SK-N-SH (cell line): ENCODE data around the gene LRATD1. TPM values are rescaled to one million over a fixed set of nuclear protein-coding genes. Genes with fewer than 3 reads are reported as not detected.

Experiments used
- CTCF ChIA-PET: fragments of 300-600, 350-600 bp; formaldehyde crosslinking; extraction: SDS; loops from one replicate; lab custom pipeline; 2021; lab: Yijun Ruan, JAX
- POLR2A ChIA-PET: fragments of 350-600 bp; sonication (Branson Sonifier 250); formaldehyde crosslinking; extraction: SDS; loops from one replicate; lab custom pipeline; 2020; ENCODE audit warnings: antibody characterized with exemption, inconsistent platforms; lab: Yijun Ruan, JAX
- DNase-seq: peaks from one replicate; pipeline ENCODE4 v3.0.0; 2012
- H2AFZ ChIP-seq: fragments of 200-600 bp; sonication (generic); 2 replicates; pipeline ENCODE4 v1.8.1; 2016; ENCODE audit warnings: antibody characterized with exemption, mild to moderate bottlenecking, low read depth
- H3F3A ChIP-seq: fragments of 200-600 bp; sonication (generic); replicated peaks from 2 replicates; pipeline ENCODE3; 2016; ENCODE audit warnings: antibody characterized with exemption, mild to moderate bottlenecking; ENCODE audit not compliant: insufficient read depth
- H3K27ac ChIP-seq, 2 experiments: fragments of 200-500 bp in 1 of 2; fragments of 200-600 bp in 1 of 2; sonication (Bioruptor generic) in 1 of 2; sonication (generic), shearing (Covaris generic) in 1 of 2; 2 replicates each; pipeline versions ENCODE4 v1.5.1 to v1.6.1; 2014 to 2016; ENCODE audit warnings: low read depth in 2 of 2, inconsistent platforms in 1 of 2, low read length in 1 of 2, mild to moderate bottlenecking in 1 of 2, mixed read lengths in 1 of 2
- H3K27me3 ChIP-seq: fragments of 200-600 bp; sonication (generic), shearing (Covaris generic); 2 replicates; pipeline ENCODE4 v1.6.1; 2016; ENCODE audit warnings: mixed run types; ENCODE audit not compliant: insufficient read depth
- H3K36me3 ChIP-seq, 2 experiments: fragments of 200-500 bp in 1 of 2; fragments of 200-600 bp in 1 of 2; sonication (Bioruptor generic) in 1 of 2; sonication (generic) in 1 of 2; replicated peaks in 1 of 2; 2 replicates each; pipeline versions ENCODE3 to v1.5.1; 2014 to 2016; ENCODE audit warnings: low read length in 1 of 2, mild to moderate bottlenecking in 1 of 2; ENCODE audit not compliant: insufficient read depth in 2 of 2, control insufficient read depth in 1 of 2
- H3K4me1 ChIP-seq, 2 experiments: fragments of 200-500 bp in 1 of 2; fragments of 200-600 bp in 1 of 2; sonication (Bioruptor generic) in 1 of 2; sonication (generic), shearing (Covaris generic) in 1 of 2; 2 replicates each; pipeline versions ENCODE4 v1.5.1 to v1.6.1; 2014 to 2016; ENCODE audit warnings: low read depth in 1 of 2, low read length in 1 of 2, mixed run types in 1 of 2; ENCODE audit not compliant: insufficient read depth in 2 of 2, control insufficient read depth in 1 of 2
- H3K4me2 ChIP-seq: fragments of 200-600 bp; sonication (generic), shearing (Covaris generic); 2 replicates; pipeline ENCODE4 v1.6.1; 2017; ENCODE audit warnings: mixed run types
- H3K4me3 ChIP-seq, 2 experiments: fragments of 200-500 bp in 1 of 2; fragments of 200-600 bp in 1 of 2; sonication (Bioruptor generic) in 1 of 2; sonication (generic), shearing (Covaris generic) in 1 of 2; 2 replicates each; pipeline versions ENCODE4 v1.5.1 to v1.8.1; 2014 to 2016; ENCODE audit warnings: low read depth in 2 of 2, inconsistent platforms in 1 of 2, low read length in 1 of 2, mild to moderate bottlenecking in 1 of 2, mixed read lengths in 1 of 2, moderate library complexity in 1 of 2
- H3K79me2 ChIP-seq: fragments of 200-600 bp; sonication (generic); 2 replicates; pipeline ENCODE4 v1.8.1; 2017; ENCODE audit warnings: mild to moderate bottlenecking; ENCODE audit not compliant: insufficient read depth
- H3K9ac ChIP-seq: fragments of 200-600 bp; sonication (generic); 2 replicates; pipeline ENCODE4 v1.6.1; 2017; ENCODE audit warnings: mixed run types
- H3K9me2 ChIP-seq: fragments of 200-600 bp; sonication (generic); 2 replicates; pipeline ENCODE4 v1.6.1; 2017; ENCODE audit warnings: mixed run types
- H3K9me3 ChIP-seq: fragments of 200-600 bp; sonication (generic); 2 replicates; pipeline ENCODE4 v1.6.1; 2017; ENCODE audit warnings: mixed run types, mild to moderate bottlenecking, moderate library complexity
- H4K20me1 ChIP-seq: fragments of 200-600 bp; sonication (generic); 2 replicates; pipeline ENCODE4 v1.6.1; 2017; ENCODE audit warnings: mild to moderate bottlenecking, mixed run types; ENCODE audit not compliant: insufficient read depth
- CHD2 ChIP-seq: fragments of 150-350 bp; IDR thresholded peaks from 2 replicates; pipeline ENCODE4 v1.6.1; 2018; ENCODE audit warnings: low read length; ENCODE audit not compliant: partially characterized antibody
- ELF1 ChIP-seq: IDR thresholded peaks from 2 replicates; pipeline ENCODE4 v1.4.0; 2012
- EP300 ChIP-seq, 2 experiments: IDR thresholded peaks; 2 replicates each; pipeline versions ENCODE4 v1.4.0 to v1.6.1; 2012; ENCODE audit warnings: borderline replicate concordance in 1 of 2, low read depth in 1 of 2, low read length in 1 of 2
- FOXJ3 ChIP-seq: sonication (generic); formaldehyde crosslinking; IDR thresholded peaks from 2 replicates; pipeline ENCODE4 v1.5.1; 2020; ENCODE audit warnings: mild to moderate bottlenecking, missing genetic modification reagents
- GABPA ChIP-seq: IDR thresholded peaks from 2 replicates; pipeline ENCODE4 v1.4.0; 2012; ENCODE audit warnings: low read depth, mild to moderate bottlenecking
- JUND ChIP-seq: IDR thresholded peaks from 2 replicates; pipeline ENCODE4 v1.4.0; 2012
- RCOR1 ChIP-seq: fragments of 150-350 bp; IDR thresholded peaks from 2 replicates; pipeline ENCODE4 v1.6.1; 2017; ENCODE audit warnings: antibody characterized with exemption, low read length
- RXRA ChIP-seq: IDR thresholded peaks from 2 replicates; pipeline ENCODE4 v1.4.0; 2012; ENCODE audit warnings: low read depth, mild to moderate bottlenecking, borderline replicate concordance
- SIN3A ChIP-seq: IDR thresholded peaks from 2 replicates; pipeline ENCODE4 v1.6.1; 2012; ENCODE audit warnings: low read depth, mild to moderate bottlenecking, low read length, moderate library complexity, borderline replicate concordance
- TAF1 ChIP-seq: IDR thresholded peaks from 2 replicates; pipeline ENCODE4 v1.6.1; 2012; ENCODE audit warnings: low read depth, mild to moderate bottlenecking, low read length, moderate library complexity, borderline replicate concordance
- YY1 ChIP-seq: IDR thresholded peaks from 2 replicates; pipeline ENCODE4 v1.4.0; 2012; ENCODE audit warnings: low read depth, mild to moderate bottlenecking
- polyA plus RNA-seq, 3 experiments: library from polyadenylated mRNA; depleted of rRNA; stranded (reverse); fragments of >200 nt; gene quantifications; 2 replicates each; pipeline ENCODE4 v1.2.3, GENCODE V29; 2012
- TF ChIP-seq, protein P1 (sequence below): IDR thresholded peaks from 2 replicates; pipeline ENCODE4 v1.4.0; 2012; ENCODE audit warnings: low read depth
- TF ChIP-seq, protein P2 (sequence below): IDR thresholded peaks from 2 replicates; pipeline ENCODE4 v1.4.0; 2012; ENCODE audit warnings: low read depth, borderline replicate concordance
- TF ChIP-seq, protein P3 (sequence below): fragments of 150-350 bp; IDR thresholded peaks from 2 replicates; pipeline ENCODE4 v1.6.1; 2016; ENCODE audit warnings: mild to moderate bottlenecking, low read depth, low read length
- TF ChIP-seq, protein P4 (sequence below): IDR thresholded peaks from 2 replicates; pipeline ENCODE4; 2012
- TF ChIP-seq, protein P5 (sequence below): fragments of 150-350 bp; IDR thresholded peaks from 2 replicates; pipeline ENCODE4 v1.6.1; 2017; ENCODE audit warnings: antibody characterized with exemption, low read length, low read depth, borderline replicate concordance

LRATD1 gene
- polyA plus RNA-seq, 1 of the 3 experiments (the other 2 are of a cell fraction): 0.84 TPM

DNA sequence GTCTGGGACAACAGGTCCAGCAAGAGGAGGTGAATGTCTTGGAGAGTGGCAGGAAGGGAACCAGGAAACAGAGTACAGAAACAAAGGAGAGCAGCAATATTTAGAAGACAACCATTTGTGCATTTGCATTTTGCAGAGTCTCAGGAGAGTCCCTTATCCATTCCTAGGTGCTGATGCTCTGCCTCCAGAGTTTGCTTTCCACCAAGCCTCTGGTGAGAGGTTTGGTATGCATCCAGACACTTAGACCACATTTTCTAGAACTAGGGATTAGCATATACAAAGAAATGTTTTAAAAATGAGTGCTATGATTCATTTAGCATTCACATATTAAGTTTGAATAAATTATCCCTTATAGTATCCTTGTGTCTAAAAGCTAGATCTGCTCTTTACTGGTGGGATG is 18.5 kb upstream of the LRATD1 start (continued):
- TF ChIP-seq, protein P1, sequence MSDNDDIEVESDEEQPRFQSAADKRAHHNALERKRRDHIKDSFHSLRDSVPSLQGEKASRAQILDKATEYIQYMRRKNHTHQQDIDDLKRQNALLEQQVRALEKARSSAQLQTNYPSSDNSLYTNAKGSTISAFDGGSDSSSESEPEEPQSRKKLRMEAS: no peak
- TF ChIP-seq, protein P2, sequence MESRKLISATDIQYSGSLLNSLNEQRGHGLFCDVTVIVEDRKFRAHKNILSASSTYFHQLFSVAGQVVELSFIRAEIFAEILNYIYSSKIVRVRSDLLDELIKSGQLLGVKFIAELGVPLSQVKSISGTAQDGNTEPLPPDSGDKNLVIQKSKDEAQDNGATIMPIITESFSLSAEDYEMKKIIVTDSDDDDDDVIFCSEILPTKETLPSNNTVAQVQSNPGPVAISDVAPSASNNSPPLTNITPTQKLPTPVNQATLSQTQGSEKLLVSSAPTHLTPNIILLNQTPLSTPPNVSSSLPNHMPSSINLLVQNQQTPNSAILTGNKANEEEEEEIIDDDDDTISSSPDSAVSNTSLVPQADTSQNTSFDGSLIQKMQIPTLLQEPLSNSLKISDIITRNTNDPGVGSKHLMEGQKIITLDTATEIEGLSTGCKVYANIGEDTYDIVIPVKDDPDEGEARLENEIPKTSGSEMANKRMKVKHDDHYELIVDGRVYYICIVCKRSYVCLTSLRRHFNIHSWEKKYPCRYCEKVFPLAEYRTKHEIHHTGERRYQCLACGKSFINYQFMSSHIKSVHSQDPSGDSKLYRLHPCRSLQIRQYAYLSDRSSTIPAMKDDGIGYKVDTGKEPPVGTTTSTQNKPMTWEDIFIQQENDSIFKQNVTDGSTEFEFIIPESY: no peak
- TF ChIP-seq, protein P3, sequence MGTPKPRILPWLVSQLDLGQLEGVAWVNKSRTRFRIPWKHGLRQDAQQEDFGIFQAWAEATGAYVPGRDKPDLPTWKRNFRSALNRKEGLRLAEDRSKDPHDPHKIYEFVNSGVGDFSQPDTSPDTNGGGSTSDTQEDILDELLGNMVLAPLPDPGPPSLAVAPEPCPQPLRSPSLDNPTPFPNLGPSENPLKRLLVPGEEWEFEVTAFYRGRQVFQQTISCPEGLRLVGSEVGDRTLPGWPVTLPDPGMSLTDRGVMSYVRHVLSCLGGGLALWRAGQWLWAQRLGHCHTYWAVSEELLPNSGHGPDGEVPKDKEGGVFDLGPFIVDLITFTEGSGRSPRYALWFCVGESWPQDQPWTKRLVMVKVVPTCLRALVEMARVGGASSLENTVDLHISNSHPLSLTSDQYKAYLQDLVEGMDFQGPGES: no peak

DNA sequence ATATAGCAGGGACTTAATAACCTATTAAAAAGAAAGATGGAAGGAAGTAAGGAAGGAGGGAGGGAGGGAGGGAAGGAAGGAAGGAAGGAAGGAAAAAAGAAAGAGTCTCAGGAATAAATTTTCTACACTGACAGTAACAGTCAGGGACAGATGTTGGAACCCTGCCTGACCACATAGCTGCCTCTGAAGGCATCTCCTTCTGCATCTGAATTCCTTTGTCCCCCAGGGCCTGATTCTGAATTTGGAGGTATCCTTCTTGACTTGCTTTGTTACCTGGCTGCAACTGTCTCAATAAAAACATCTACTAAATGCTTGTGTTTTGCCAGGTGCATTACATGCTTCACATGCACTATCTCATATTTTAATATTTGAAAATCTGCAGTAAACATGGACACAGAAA is 17.4 kb upstream of the LRATD1 start:
- Histone ChIP-seq H3K27me3 (no peaks in the 10 kb centered on the region), H3K4me1 (no peaks in the 10 kb centered on the region), H3K79me2 (no peaks in the 10 kb centered on the region), H3K27ac (no peak overlapping the region), H3K4me3 (no peak overlapping the region), H3K9me3 (no peaks in the 10 kb centered on the region), H3K4me2 (no peak overlapping the region), H3F3A (no peaks in the 10 kb centered on the region), H3K36me3 (no peaks in the 10 kb centered on the region), H3K9me2 (no peaks in the 10 kb centered on the region), H4K20me1 (no peaks in the 10 kb centered on the region), H3K9ac (no peak overlapping the region), H2AFZ (no peak overlapping the region)
- TF ChIP-seq SIN3A (no peak), FOXJ3 (CRISPR knock-in tag) (no peak), TAF1 (no peak), ELF1 (no peak), RCOR1 (no peak), CHD2 (no peak), JUND (no peak), EP300 (IDR thresholded peaks at IDR 0.05; ENCODE audit: borderline replicate concordance in 1 of 2, low read depth in 1 of 2, low read length in 1 of 2) (no peak), RXRA (no peak), GABPA (no peak), YY1 (no peak)
- TF ChIP-seq, protein P4, sequence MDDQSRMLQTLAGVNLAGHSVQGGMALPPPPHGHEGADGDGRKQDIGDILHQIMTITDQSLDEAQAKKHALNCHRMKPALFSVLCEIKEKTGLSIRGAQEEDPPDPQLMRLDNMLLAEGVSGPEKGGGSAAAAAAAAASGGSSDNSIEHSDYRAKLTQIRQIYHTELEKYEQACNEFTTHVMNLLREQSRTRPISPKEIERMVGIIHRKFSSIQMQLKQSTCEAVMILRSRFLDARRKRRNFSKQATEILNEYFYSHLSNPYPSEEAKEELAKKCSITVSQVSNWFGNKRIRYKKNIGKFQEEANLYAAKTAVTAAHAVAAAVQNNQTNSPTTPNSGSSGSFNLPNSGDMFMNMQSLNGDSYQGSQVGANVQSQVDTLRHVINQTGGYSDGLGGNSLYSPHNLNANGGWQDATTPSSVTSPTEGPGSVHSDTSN: no peak; the same call in 1 of the 2 replicates
- TF ChIP-seq, protein P5, sequence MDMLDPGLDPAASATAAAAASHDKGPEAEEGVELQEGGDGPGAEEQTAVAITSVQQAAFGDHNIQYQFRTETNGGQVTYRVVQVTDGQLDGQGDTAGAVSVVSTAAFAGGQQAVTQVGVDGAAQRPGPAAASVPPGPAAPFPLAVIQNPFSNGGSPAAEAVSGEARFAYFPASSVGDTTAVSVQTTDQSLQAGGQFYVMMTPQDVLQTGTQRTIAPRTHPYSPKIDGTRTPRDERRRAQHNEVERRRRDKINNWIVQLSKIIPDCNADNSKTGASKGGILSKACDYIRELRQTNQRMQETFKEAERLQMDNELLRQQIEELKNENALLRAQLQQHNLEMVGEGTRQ: no peak
- ChIA-PET CTCF (no interaction called here), POLR2A (no interaction called here)
- no peak for DNase-seq
